HCT116 (cell line): ENCODE results near the gene HAO2. TPM values are rescaled to one million over a fixed set of nuclear protein-coding genes. Genes with fewer than 3 reads are reported as not detected.

Experiments used
- ATAC-seq: fragments of 200-7000 bp; cut with Tn5 transposase; 2 replicates; pipeline ENCODE4 v1.9.1; 2020; ENCODE audit warnings: mild to moderate bottlenecking, moderate library complexity
- BruUV-seq: library from RNA; stranded (reverse); fragments of 400-500 nt; replicated peaks from 2 replicates; lab custom pipeline; 2021; lab: Mats Ljungman, UMichigan
- CTCF ChIA-PET: fragments of 300-600 bp; sonication (Branson Sonifier 250); formaldehyde crosslinking; loops from one replicate; lab custom pipeline; 2021; ENCODE audit warnings: antibody characterized with exemption; lab: Charles Lee
- POLR2A ChIA-PET: fragments of 300-600, 350-600 bp; sonication (Branson Sonifier 250); formaldehyde crosslinking; loops from one replicate; lab custom pipeline; 2021; ENCODE audit warnings: antibody characterized with exemption; lab: Charles Lee
- RAD21 ChIA-PET, 2 experiments: fragments of 300-600 bp; sonication (Branson Sonifier 250); formaldehyde crosslinking; loops; one replicate each; lab custom pipeline; 2023; ENCODE audit warnings: low total read pairs in 2 of 2; ENCODE audit not compliant: uncharacterized antibody in 2 of 2, unreplicated experiment in 2 of 2, low non-redundant PET in 1 of 2; lab: Charles Lee
- DNase-seq: peaks from one replicate; pipeline ENCODE4 v3.0.0-alpha.2; 2010; ENCODE audit warnings: low read depth, low spot score
- H2AFZ ChIP-seq: fragments of 200-600 bp; shearing (Covaris generic), sonication (generic); 2 replicates; pipeline ENCODE4 v1.6.1; 2017; ENCODE audit warnings: low read depth, mixed run types, mixed read lengths, antibody characterized with exemption, low read length; ENCODE audit not compliant: poor library complexity, severe bottlenecking
- H3K27ac ChIP-seq: 2 replicates; pipeline ENCODE4 v1.5.1; 2012; ENCODE audit warnings: low read depth, low read length
- H3K27me3 ChIP-seq: fragments of 200-600 bp; sonication (generic); 2 replicates; pipeline ENCODE4 v1.6.1; 2016; ENCODE audit warnings: mixed run types, low read length, mixed read lengths; ENCODE audit not compliant: insufficient read depth
- H3K36me3 ChIP-seq, 2 experiments: fragments of 200-500 bp in 1 of 2; fragments of 200-600 bp in 1 of 2; sonication (Bioruptor generic) in 1 of 2; sonication (generic) in 1 of 2; 2 replicates each; pipeline versions ENCODE4 v1.5.1 to v1.6.1; 2014 to 2016; ENCODE audit warnings: low read length in 2 of 2, inconsistent platforms in 1 of 2, mixed read lengths in 1 of 2, mixed run types in 1 of 2; ENCODE audit not compliant: insufficient read depth in 2 of 2, control insufficient read depth in 1 of 2
- H3K4me1 ChIP-seq, 2 experiments: fragments of 200-600 bp in 1 of 2; sonication (generic) in 1 of 2; 2 replicates each; pipeline versions ENCODE4 v1.5.1 to v1.6.1; 2012 to 2017; ENCODE audit warnings: low read length in 2 of 2, inconsistent platforms in 1 of 2, mild to moderate bottlenecking in 1 of 2, mixed read lengths in 1 of 2, mixed run types in 1 of 2, moderate library complexity in 1 of 2; ENCODE audit not compliant: insufficient read depth in 2 of 2, control insufficient read depth in 1 of 2
- H3K4me2 ChIP-seq: fragments of 200-600 bp; sonication (generic); 2 replicates; pipeline ENCODE4 v1.6.1; 2017; ENCODE audit warnings: mixed run types, low read length, mixed read lengths
- H3K4me3 ChIP-seq, 2 experiments: fragments of 200-600 bp in 1 of 2; sonication (generic) in 1 of 2; replicated peaks in 1 of 2; 2 replicates each; pipeline ENCODE4 v1.5.1; 2011 to 2016; ENCODE audit warnings: low read length in 2 of 2, control low read depth in 1 of 2, low read depth in 1 of 2, mild to moderate bottlenecking in 1 of 2, mixed read lengths in 1 of 2, mixed run types in 1 of 2
- H3K79me2 ChIP-seq: fragments of 200-600 bp; sonication (generic); 2 replicates; pipeline ENCODE4 v1.6.1; 2017; ENCODE audit warnings: mild to moderate bottlenecking, mixed run types, low read length, moderate library complexity, mixed read lengths; ENCODE audit not compliant: insufficient read depth
- H3K9ac ChIP-seq: fragments of 200-600 bp; sonication (generic); 2 replicates; pipeline ENCODE4 v1.6.1; 2016; ENCODE audit warnings: low read length, mixed read lengths
- H3K9me2 ChIP-seq: fragments of 200-600 bp; sonication (generic), shearing (Covaris generic); 2 replicates; pipeline ENCODE4 v1.6.1; 2017; ENCODE audit warnings: mixed run types, mild to moderate bottlenecking, moderate library complexity; ENCODE audit not compliant: insufficient read depth
- H3K9me3 ChIP-seq, 2 experiments: fragments of 200-500 bp in 1 of 2; fragments of 200-600 bp in 1 of 2; sonication (Bioruptor generic) in 1 of 2; sonication (generic) in 1 of 2; 2 replicates each; pipeline ENCODE4 v1.6.1; 2014 to 2017; ENCODE audit warnings: low read length in 2 of 2, mixed read lengths in 2 of 2, inconsistent platforms in 1 of 2, low read depth in 1 of 2, mild to moderate bottlenecking in 1 of 2, mixed run types in 1 of 2, moderate library complexity in 1 of 2; ENCODE audit not compliant: control insufficient read depth in 1 of 2, insufficient read depth in 1 of 2
- H4K20me1 ChIP-seq: fragments of 200-600 bp; sonication (generic), shearing (Covaris generic); 2 replicates; pipeline ENCODE4 v1.6.1; 2017; ENCODE audit warnings: mixed run types, mild to moderate bottlenecking, moderate library complexity; ENCODE audit not compliant: insufficient read depth
- ATF3 ChIP-seq: IDR thresholded peaks from 2 replicates; pipeline ENCODE4 v1.6.1; 2012
- CBX3 ChIP-seq: IDR thresholded peaks from 2 replicates; pipeline ENCODE4 v1.6.1; 2012; ENCODE audit warnings: low read depth
- CEBPB ChIP-seq: IDR thresholded peaks from 2 replicates; pipeline ENCODE4 v1.6.1; 2012; ENCODE audit warnings: low read depth
- CTCF ChIP-seq, 3 experiments: fragments of 200-600 bp in 1 of 3; sonication (generic) in 1 of 3; IDR thresholded peaks in 2 of 3; conservative IDR thresholded peaks in 1 of 3; 2 replicates each; pipeline ENCODE4 v1.5.1; 2012 to 2017; ENCODE audit warnings: low read depth in 2 of 3, low read length in 2 of 3, antibody characterized with exemption in 1 of 3, borderline replicate concordance in 1 of 3, control low read depth in 1 of 3, mild to moderate bottlenecking in 1 of 3, mixed read lengths in 1 of 3, mixed run types in 1 of 3, moderate library complexity in 1 of 3; ENCODE audit not compliant: insufficient read depth in 1 of 3
- ELF1 ChIP-seq: IDR thresholded peaks from 2 replicates; pipeline ENCODE4 v1.6.1; 2012; ENCODE audit warnings: low read depth, borderline replicate concordance
- EZH2phosphoT487 ChIP-seq: fragments of 200-600 bp; IDR thresholded peaks from 2 replicates; pipeline ENCODE4 v1.6.1; 2018; ENCODE audit warnings: antibody characterized with exemption, borderline replicate concordance
- FOSL1 ChIP-seq: IDR thresholded peaks from 2 replicates; pipeline ENCODE4 v1.6.1; 2012; ENCODE audit warnings: low read depth
- JUND ChIP-seq: IDR thresholded peaks from 2 replicates; pipeline ENCODE4 v1.6.1; 2012
- MAX ChIP-seq: IDR thresholded peaks from 2 replicates; pipeline ENCODE4 v1.6.1; 2012
- POLR2AphosphoS5 ChIP-seq: IDR thresholded peaks from 2 replicates; pipeline ENCODE4 v1.6.1; 2011; ENCODE audit warnings: mild to moderate bottlenecking, low read depth, low read length, moderate library complexity
- REST ChIP-seq: IDR thresholded peaks from 2 replicates; pipeline ENCODE4 v1.6.1; 2012; ENCODE audit warnings: low read depth
- SIN3A ChIP-seq: IDR thresholded peaks from 2 replicates; pipeline ENCODE4 v1.6.1; 2012; ENCODE audit warnings: low read depth
- SP1 ChIP-seq: IDR thresholded peaks from 2 replicates; pipeline ENCODE4 v1.6.1; 2012; ENCODE audit warnings: low read depth
- SRF ChIP-seq: IDR thresholded peaks from 2 replicates; pipeline ENCODE4 v1.6.1; 2012; ENCODE audit warnings: low read depth
- TCF7L2 ChIP-seq: IDR thresholded peaks from 2 replicates; pipeline ENCODE4 v1.7.0; 2011; ENCODE audit warnings: borderline replicate concordance, inconsistent platforms; ENCODE audit not compliant: insufficient read depth, insufficient read length; ENCODE audit errors: extremely low read depth
- YY1 ChIP-seq: IDR thresholded peaks from 2 replicates; pipeline ENCODE4 v1.6.1; 2011; ENCODE audit warnings: low read length, low read depth, moderate library complexity, mild to moderate bottlenecking; ENCODE audit not compliant: insufficient replicate concordance; ENCODE audit errors: extremely low read depth
- ZFX ChIP-seq: fragments of 450-650 bp; IDR thresholded peaks from 2 replicates; pipeline ENCODE4 v1.6.1; 2017
- ZNF274 ChIP-seq: fragments of 200-500 bp; sonication (Bioruptor generic); IDR thresholded peaks from 2 replicates; pipeline ENCODE4 v1.6.1; 2014; ENCODE audit warnings: mild to moderate bottlenecking, low read depth, low read length, inconsistent platforms
- intact Hi-C: fragments of 100-400 bp; cut with micrococcal nuclease; formaldehyde crosslinking; loops from 2 replicates; pipeline ENCODE4 v1.10.0; 2022
- total RNA-seq: library from RNA; stranded (reverse); gene quantifications from one replicate; pipeline ENCODE4 v1.2.1, GENCODE V29; 2021; ENCODE audit not compliant: unreplicated experiment

The HAO2 gene
- total RNA-seq, 1 experiment from 2014 or later: not detected

- ChIA-PET RAD21 (no interaction called here), CTCF (no interaction called here), POLR2A (no interaction called here)
- intact Hi-C loops: no loop called here
- H3K4me1 ChIP-seq: no peaks in the 10 kb centered on the region
- H3K4me3 ChIP-seq: no peak overlapping the region
- no peaks in the 10 kb centered on the region for H3K9me3 ChIP-seq
- H2AFZ ChIP-seq: no peak overlapping the region
- DNase-seq (no peak), ATAC-seq (no peak)
- H3K9ac ChIP-seq: no peak overlapping the region
- no peaks in the 10 kb centered on the region for H3K36me3 ChIP-seq
- BruUV-seq: no TSS peak
- no peaks in the 10 kb centered on the region for H3K79me2 ChIP-seq
- no peak overlapping the region for H3K4me2 ChIP-seq
- no peak for TF ChIP-seq SRF
- no peak for TF ChIP-seq ELF1
- TF ChIP-seq SIN3A: no peak
- TF ChIP-seq POLR2AphosphoS5: no peak
- TF ChIP-seq TCF7L2: no peak
- no peak for TF ChIP-seq ZFX
- TF ChIP-seq CTCF (IDR thresholded peaks at IDR 0.05 in 2 of 3, conservative IDR thresholded peaks at IDR 0.05 in 1 of 3; ENCODE audit: borderline replicate concordance in 1 of 3, insufficient read depth in 1 of 3, low read depth in 2 of 3, low read length in 2 of 3): no peak
- no peak for TF ChIP-seq REST
- no peak for TF ChIP-seq SP1
- no peak for TF ChIP-seq EZH2phosphoT487
- no peak for TF ChIP-seq JUND
- TF ChIP-seq ATF3: no peak
- no peak for TF ChIP-seq YY1
- TF ChIP-seq ZNF274: no peak
- TF ChIP-seq CBX3: no peak
- TF ChIP-seq CEBPB: no peak
- no peak for TF ChIP-seq MAX
- TF ChIP-seq FOSL1: no peak
- no peaks in the 10 kb centered on the region for H3K9me2 ChIP-seq
- H4K20me1 ChIP-seq: no peaks in the 10 kb centered on the region
- no peaks in the 10 kb centered on the region for H3K27me3 ChIP-seq
- H3K27ac ChIP-seq: no peak overlapping the region
Observed at GRCh38 chr1:119332622-119333021, 36.0 kb upstream of the HAO2 start.
